ENCODE results near the gene ZBTB7C. TPM values are rescaled to one million over a fixed set of nuclear protein-coding genes. Genes with fewer than 3 reads are reported as not detected.

ZBTB7C gene
- total and polyA plus RNA-seq, 2 of the 8 experiments (the other 6 are each of a cell fraction or from before 2014, with no cell fraction given): 0.15 to 0.45 TPM

DNA sequence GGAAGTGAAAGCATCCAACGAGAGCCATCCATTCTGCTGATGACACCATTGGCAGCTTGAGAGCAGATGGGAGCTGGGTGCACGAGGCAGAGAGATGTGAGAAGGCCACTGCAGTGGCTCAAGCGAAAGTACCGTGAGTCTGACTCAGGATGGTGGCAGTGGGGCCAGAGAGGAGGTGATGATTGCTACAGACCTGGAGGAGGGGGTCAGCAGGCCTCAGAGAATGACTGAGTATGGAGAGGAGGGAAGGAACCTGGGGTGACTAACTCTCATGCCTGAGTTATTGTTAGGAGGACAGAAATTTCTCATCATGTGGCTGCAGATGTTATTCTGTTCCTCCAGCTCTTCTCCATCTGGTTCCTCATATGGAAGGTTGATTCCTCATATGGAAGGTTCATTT, 8.8 kb upstream of the ZBTB7C start:
- H4K20me1 ChIP-seq (replicated peaks in 1 of 2; ENCODE audit: control insufficient read depth in 1 of 2, insufficient read depth in 2 of 2, low read length in 2 of 2): no peaks in the 10 kb centered on the region
- ChIA-PET CTCF (ENCODE audit: partially characterized antibody) (interaction anchor here (0.6 to 4.5 kb wide), 5 partner anchors 27 to 413 kb away, joined by 3 to 26 read pairs (median 5); no protein-coding TSS in a partner anchor), POLR2A (ENCODE audit: partially characterized antibody) (no interaction called here)
- H3K4me3 ChIP-seq (ENCODE audit: extremely low read depth in 1 of 4, insufficient read depth in 2 of 4, low read depth in 3 of 4, low read length in 4 of 4): no peak overlapping the region
- no peak overlapping the region for H2BK5ac ChIP-seq (ENCODE audit: low read depth, low read length)
- H3K27ac ChIP-seq (ENCODE audit: low read depth, low read length): no peak overlapping the region
- no peak overlapping the region for H2AK5ac ChIP-seq (ENCODE audit: low read depth, low read length)
- no peak overlapping the region for H3K56ac ChIP-seq (replicated peaks; ENCODE audit: insufficient read length, low read depth, low read length)
- no peaks in the 10 kb centered on the region for H3K9me3 ChIP-seq (ENCODE audit: insufficient read depth in 2 of 2, low read depth in 1 of 2, low read length in 1 of 2)
- H3K23me2 ChIP-seq (ENCODE audit: low read depth, low read length): peaks cover 2% of the 10 kb centered on the region
- H3K4me1 ChIP-seq (replicated peaks in 1 of 4; ENCODE audit: control insufficient read depth in 3 of 4, insufficient read depth in 4 of 4, low read length in 3 of 4): no peaks in the 10 kb centered on the region
- no peak for FAIRE-seq
- H2BK15ac ChIP-seq (ENCODE audit: low read length): no peak overlapping the region
- H2BK120ac ChIP-seq (replicated peaks; ENCODE audit: low read depth, low read length): no peak overlapping the region
- WGBS, 2 experiments (ENCODE audit: extremely low coverage in 1 of 2, insufficient coverage in 1 of 2, insufficient read length in 1 of 2, insufficient replicate concordance in 2 of 2, low coverage in 1 of 2, low lambda C conversion rate in 2 of 2, missing lambda C conversion rate in 1 of 2): 88% methylated on average over 4 of the region's 4 CpGs; no CpG with 5 or more reads in 1 of the 2 experiments
- no peaks in the 10 kb centered on the region for H3K79me1 ChIP-seq (ENCODE audit: low read depth, low read length)
- H4K91ac ChIP-seq (replicated peaks; ENCODE audit: insufficient read length, low read length): no peak overlapping the region
- H3K27me3 ChIP-seq (replicated peaks in 1 of 4; ENCODE audit: control insufficient read depth in 3 of 4, extremely low read depth in 1 of 4, insufficient read depth in 3 of 4, low read length in 3 of 4): peaks cover 0 to 5% (median 0%) of the 10 kb centered on the region in 4 experiments; a peak in 2 of 7 replicates
- H4K8ac ChIP-seq (ENCODE audit: extremely low read depth, insufficient read depth, low read length): no peak overlapping the region
- TF ChIP-seq CEBPB (IDR thresholded peaks at IDR 0.05; ENCODE audit: low read depth, low read length) (no peak), RAD21 (IDR thresholded peaks at IDR 0.05 in 1 of 2, conservative IDR thresholded peaks at IDR 0.05 in 1 of 2; ENCODE audit: low read depth in 2 of 2, low read length in 2 of 2) (no peak), YY1 (IDR thresholded peaks at IDR 0.05; ENCODE audit: low read depth, low read length) (no peak), CREB1 (IDR thresholded peaks at IDR 0.05) (no peak), CHD1 (IDR thresholded peaks at IDR 0.05; ENCODE audit: low read depth, low read length) (no peak), TAF7 (optimal IDR thresholded peaks at IDR 0.05; ENCODE audit: borderline replicate concordance, low read depth, low read length) (no peak), BCL11A (IDR thresholded peaks at IDR 0.05; ENCODE audit: low read depth in 2 of 2, low read length in 2 of 2) (no peak), POLR2A (IDR thresholded peaks at IDR 0.05; ENCODE audit: control extremely low read depth in 1 of 2, low read depth in 2 of 2, low read length in 2 of 2) (no peak), NANOG (IDR thresholded peaks at IDR 0.05; ENCODE audit: insufficient read depth, low read depth, low read length, poor library complexity, severe bottlenecking) (no peak), GABPA (IDR thresholded peaks at IDR 0.05; ENCODE audit: borderline replicate concordance, insufficient read depth, low read length) (no peak)
- TF ChIP-seq, protein P1, sequence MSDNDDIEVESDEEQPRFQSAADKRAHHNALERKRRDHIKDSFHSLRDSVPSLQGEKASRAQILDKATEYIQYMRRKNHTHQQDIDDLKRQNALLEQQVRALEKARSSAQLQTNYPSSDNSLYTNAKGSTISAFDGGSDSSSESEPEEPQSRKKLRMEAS (IDR thresholded peaks at IDR 0.05): no peak
- TF ChIP-seq, protein P2, sequence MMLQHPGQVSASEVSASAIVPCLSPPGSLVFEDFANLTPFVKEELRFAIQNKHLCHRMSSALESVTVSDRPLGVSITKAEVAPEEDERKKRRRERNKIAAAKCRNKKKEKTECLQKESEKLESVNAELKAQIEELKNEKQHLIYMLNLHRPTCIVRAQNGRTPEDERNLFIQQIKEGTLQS (IDR thresholded peaks at IDR 0.05; ENCODE audit: insufficient read depth, low read depth, low read length): no peak
- TF ChIP-seq, protein P3, sequence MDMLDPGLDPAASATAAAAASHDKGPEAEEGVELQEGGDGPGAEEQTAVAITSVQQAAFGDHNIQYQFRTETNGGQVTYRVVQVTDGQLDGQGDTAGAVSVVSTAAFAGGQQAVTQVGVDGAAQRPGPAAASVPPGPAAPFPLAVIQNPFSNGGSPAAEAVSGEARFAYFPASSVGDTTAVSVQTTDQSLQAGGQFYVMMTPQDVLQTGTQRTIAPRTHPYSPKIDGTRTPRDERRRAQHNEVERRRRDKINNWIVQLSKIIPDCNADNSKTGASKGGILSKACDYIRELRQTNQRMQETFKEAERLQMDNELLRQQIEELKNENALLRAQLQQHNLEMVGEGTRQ (IDR thresholded peaks at IDR 0.05; ENCODE audit: low read length): no peak
- H3K36me3 ChIP-seq (ENCODE audit: control insufficient read depth in 2 of 4, insufficient read depth in 4 of 4, low read length in 3 of 4): no peaks in the 10 kb centered on the region
- no peaks in the 10 kb centered on the region for H3K79me2 ChIP-seq (ENCODE audit: control insufficient read depth in 1 of 2, insufficient read depth in 2 of 2, low read length in 2 of 2)
- H3K4ac ChIP-seq (replicated peaks; ENCODE audit: insufficient read length, low read depth, low read length): no peak overlapping the region
- no peak overlapping the region for H4K5ac ChIP-seq (ENCODE audit: insufficient read length, low read depth, low read length)
- no peak overlapping the region for H2BK12ac ChIP-seq (ENCODE audit: low read depth, low read length)
- H3K18ac ChIP-seq (ENCODE audit: extremely low read depth, low read length): no peak overlapping the region
- no peak overlapping the region for H3K9ac ChIP-seq (replicated peaks in 1 of 4; ENCODE audit: extremely low read depth in 1 of 4, low read depth in 3 of 4, low read length in 3 of 4)
- H3K14ac ChIP-seq (ENCODE audit: insufficient read length): no peak overlapping the region
- DNase-seq (ENCODE audit: low read depth in 1 of 2, low spot score in 2 of 2): no peak
- no peak overlapping the region for H3K23ac ChIP-seq (ENCODE audit: insufficient read length)
- H2AFZ ChIP-seq (ENCODE audit: low read length): no peak overlapping the region
- H3K4me2 ChIP-seq (ENCODE audit: insufficient read depth in 1 of 2, low read depth in 2 of 2, low read length in 2 of 2): no peak overlapping the region
- H2BK20ac ChIP-seq (ENCODE audit: low read length): no peak overlapping the region
